HG03457 (cell line): ENCODE results near the gene METTL24.

Source experiments
- ATAC-seq: cut with Tn5 transposase; IDR thresholded peaks from one replicate; pipeline ENCODE4 v1.9.1; 2021; ENCODE audit warnings: moderate number of reproducible peaks; ENCODE audit not compliant: unreplicated experiment

Gene METTL24

GRCh38 chr6:110338820-110339470, 19.2 kb downstream of the METTL24 start:
- no peak for ATAC-seq

- ATAC-seq: no peak
Measured at GRCh38 chr6:110337486-110337885, 20.7 kb downstream of the METTL24 start.

GRCh38 chr6:110334423-110335180, 23.5 kb downstream of the METTL24 start:
- ATAC-seq: no peak

- ATAC-seq: no peak
Measured at GRCh38 chr6:110332281-110332680, 25.9 kb downstream of the METTL24 start.

- no peak for ATAC-seq
Measured at GRCh38 chr6:110331816-110332215, 26.3 kb downstream of the METTL24 start.

GRCh38 chr6:110331390-110331789, 26.8 kb downstream of the METTL24 start:
- no peak for ATAC-seq

GRCh38 chr6:110329714-110330436, 28.3 kb downstream of the METTL24 start:
- ATAC-seq: no peak

- no peak for ATAC-seq
Measured at GRCh38 chr6:110329348-110329713, 28.8 kb downstream of the METTL24 start.

GRCh38 chr6:110328259-110328658, 29.9 kb downstream of the METTL24 start:
- ATAC-seq: no peak

GRCh38 chr6:110327391-110327790, 30.8 kb downstream of the METTL24 start:
- no peak for ATAC-seq

- no peak for ATAC-seq
Measured at GRCh38 chr6:110326609-110327008, 31.5 kb downstream of the METTL24 start.

GRCh38 chr6:110326057-110326456, 32.1 kb downstream of the METTL24 start:
- ATAC-seq: no peak

GRCh38 chr6:110325197-110325596, 33.0 kb downstream of the METTL24 start:
- no peak for ATAC-seq

- no peak for ATAC-seq
Measured at GRCh38 chr6:110324548-110324947, 33.6 kb downstream of the METTL24 start.

GRCh38 chr6:110323258-110323657, 34.9 kb downstream of the METTL24 start:
- ATAC-seq: no peak

GRCh38 chr6:110322874-110323242, 35.3 kb downstream of the METTL24 start:
- no peak for ATAC-seq

GRCh38 chr6:110322151-110322873, 35.8 kb downstream of the METTL24 start:
- no peak for ATAC-seq

- ATAC-seq: no peak
Measured at GRCh38 chr6:110320307-110320706, 37.8 kb downstream of the METTL24 start.

- ATAC-seq: no peak
Measured at GRCh38 chr6:110319843-110320242, 38.3 kb downstream of the METTL24 start.

- no peak for ATAC-seq
Measured at GRCh38 chr6:110319381-110319780, 38.8 kb downstream of the METTL24 start.

- no peak for ATAC-seq
Measured at GRCh38 chr6:110318971-110319370, 39.2 kb downstream of the METTL24 start.
